WI38 (cell line): ENCODE measurements around the gene TBX4.

Source experiments
- H3K4me3 ChIP-seq: 2 replicates; pipeline ENCODE4 v1.5.1; 2011; ENCODE audit warnings: low read depth, mild to moderate bottlenecking, control low read depth, low read length
- CTCF ChIP-seq: IDR thresholded peaks from 2 replicates; pipeline ENCODE4 v1.5.1; 2012; ENCODE audit warnings: low read depth, mild to moderate bottlenecking, control low read depth, low read length

The TBX4 gene

GRCh38 chr17:61496957-61497653 lies 44.9 kb downstream of the TBX4 start:
- no peak overlapping the region for H3K4me3 ChIP-seq
- no peak for TF ChIP-seq CTCF

- H3K4me3 ChIP-seq, result no peak overlapping the region
- no peak for TF ChIP-seq CTCF
These were observed 46.1 kb downstream of the TBX4 start for GRCh38 chr17:61498042-61498994.

- TF ChIP-seq CTCF, result no peak
- no peak overlapping the region for H3K4me3 ChIP-seq
These were observed 47.4 kb downstream of the TBX4 start for GRCh38 chr17:61499632-61500031.

DNA sequence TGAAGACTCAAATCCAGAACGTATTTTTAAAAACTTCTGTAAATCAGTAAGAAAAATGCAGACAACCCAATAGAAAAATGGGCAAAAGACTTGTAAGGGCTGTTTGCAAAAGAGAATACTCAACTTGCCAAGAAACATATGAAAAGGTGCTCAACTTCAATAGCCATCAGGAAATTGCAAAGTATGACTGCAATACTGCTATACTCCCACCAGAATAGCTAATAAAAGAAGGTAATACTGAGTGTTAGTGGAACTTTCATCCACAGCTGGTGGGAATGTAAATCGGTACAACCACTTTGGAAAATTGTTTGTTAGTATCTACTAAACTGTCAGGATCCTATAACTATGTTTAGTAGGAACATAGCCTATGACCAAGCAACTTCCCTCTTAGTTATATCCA lies 48.1 kb downstream of the TBX4 start:
- no peak overlapping the region for H3K4me3 ChIP-seq
- TF ChIP-seq CTCF, result no peak

DNA sequence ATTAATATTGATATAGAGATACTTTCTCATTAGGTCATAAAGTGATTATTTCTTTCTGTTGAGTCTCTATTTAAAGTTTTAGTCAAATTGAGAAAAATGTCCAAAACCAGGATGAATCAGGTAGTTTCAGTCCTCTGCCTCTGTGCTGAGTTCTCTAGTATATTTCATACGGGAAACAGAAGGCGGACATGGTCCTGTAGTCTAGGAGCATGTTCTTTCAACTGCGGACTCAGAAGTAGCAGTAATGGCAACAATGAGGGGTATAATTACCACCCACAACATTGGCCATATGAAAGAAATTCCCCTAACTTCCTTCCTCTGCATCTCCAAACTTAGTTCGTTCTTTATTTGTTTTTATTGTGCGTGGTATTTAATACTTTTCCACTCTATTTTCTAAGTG lies 50.1 kb downstream of the TBX4 start:
- H3K4me3 ChIP-seq, result no peak overlapping the region
- TF ChIP-seq CTCF, result no peak

- H3K4me3 ChIP-seq, result no peak overlapping the region
- no peak for TF ChIP-seq CTCF
These were observed 51.7 kb downstream of the TBX4 start for GRCh38 chr17:61503961-61504360.

- H3K4me3 ChIP-seq, result no peak overlapping the region
- TF ChIP-seq CTCF, result no peak
These were observed 52.5 kb downstream of the TBX4 start for GRCh38 chr17:61504697-61505096.
